GM19099 (cell line): Measurements from ENCODE around the gene SMYD1.

Source experiments
- POLR2A ChIP-seq: IDR thresholded peaks from 3 replicates; pipeline ENCODE4 v1.6.1; 2011; ENCODE audit warnings: low read depth; ENCODE audit not compliant: insufficient read length; ENCODE audit errors: extremely low read depth

The SMYD1 gene

DNA sequence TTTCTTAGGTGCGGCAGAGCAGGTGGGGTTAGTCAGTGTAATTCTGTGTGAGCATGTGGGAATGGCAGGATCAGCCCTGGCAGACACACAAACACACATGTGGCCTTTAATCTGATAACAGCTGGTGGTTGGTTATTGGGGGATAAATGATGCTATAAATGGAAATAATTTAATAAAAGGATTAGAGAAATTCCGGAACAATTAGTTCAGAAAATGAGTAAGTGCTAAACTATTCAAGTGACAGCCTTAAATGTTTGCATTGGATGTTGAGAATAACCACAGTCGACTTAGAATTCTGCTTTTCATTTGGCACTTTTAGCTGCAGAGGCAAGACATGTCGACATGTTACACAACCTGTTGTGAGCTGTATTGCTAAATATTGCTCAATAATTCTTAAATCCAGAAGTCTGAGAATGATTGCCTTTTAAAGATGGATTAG, 7.2 kb downstream of the SMYD1 start:
- TF ChIP-seq POLR2A = no peak

DNA sequence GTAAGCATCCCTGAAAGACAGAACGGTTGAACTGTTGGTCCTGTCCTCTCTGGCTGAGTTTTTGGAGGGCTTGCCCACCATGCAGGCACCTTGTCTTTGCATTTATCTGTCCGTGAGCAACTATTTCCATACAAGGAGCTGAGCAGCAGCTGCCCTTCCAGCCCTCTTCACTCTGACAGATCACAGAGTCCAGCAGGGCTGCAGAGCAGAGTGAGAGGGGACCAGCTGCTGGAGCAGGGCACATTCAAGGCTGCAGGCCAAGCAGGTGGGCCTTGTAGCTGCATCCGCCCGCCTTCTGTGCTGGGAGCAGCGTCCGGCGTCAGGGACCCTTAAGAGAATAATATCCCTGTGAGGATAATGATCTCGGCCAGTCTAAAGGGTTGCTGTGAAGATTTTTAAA, 9.5 kb downstream of the SMYD1 start:
- TF ChIP-seq POLR2A = no peak

DNA sequence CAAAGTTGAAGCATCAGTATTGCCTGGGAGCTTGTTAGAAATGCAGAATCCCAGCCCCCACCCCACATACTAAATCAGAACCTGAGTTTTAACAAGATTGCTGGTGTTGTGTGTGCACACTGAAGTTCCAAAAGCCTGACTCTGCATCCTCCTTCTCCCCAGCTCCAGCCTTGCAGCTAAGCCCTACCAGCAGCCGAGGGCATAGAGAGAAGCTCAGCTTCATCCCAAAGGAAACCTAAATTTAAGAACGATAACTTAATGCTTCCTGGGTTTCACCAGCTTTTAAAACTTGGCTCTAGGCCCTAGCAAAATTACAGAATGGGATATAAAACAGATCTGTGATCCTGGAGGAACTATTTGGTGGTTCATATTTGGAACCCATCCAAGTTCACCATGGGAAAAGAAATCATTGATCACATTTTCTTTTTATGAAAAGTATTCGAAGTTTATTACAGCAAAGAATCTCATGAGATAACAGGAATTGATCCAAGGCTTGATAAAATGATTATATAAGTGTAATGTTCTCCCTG, 11.1 kb downstream of the SMYD1 start:
- no peak for TF ChIP-seq POLR2A

DNA sequence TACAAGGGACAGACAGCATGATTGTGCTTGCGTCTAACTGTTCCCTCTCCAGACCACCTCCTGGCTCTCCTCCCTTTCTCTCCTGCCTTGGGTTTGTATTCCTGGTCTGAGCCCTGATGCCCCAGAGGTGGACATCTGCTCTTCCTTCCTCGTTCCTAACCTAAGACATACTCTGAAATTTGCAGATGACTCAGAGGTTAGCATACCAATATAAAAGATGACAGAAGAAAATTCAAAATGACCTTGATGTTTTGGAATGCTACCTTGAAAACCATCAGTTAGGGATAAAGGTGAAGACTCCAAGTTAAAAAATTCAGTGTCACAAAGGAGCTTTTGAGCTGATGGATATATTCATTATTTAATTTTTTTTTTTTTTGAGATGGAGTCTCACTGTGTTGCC, 12.9 kb downstream of the SMYD1 start:
- TF ChIP-seq POLR2A = no peak

DNA sequence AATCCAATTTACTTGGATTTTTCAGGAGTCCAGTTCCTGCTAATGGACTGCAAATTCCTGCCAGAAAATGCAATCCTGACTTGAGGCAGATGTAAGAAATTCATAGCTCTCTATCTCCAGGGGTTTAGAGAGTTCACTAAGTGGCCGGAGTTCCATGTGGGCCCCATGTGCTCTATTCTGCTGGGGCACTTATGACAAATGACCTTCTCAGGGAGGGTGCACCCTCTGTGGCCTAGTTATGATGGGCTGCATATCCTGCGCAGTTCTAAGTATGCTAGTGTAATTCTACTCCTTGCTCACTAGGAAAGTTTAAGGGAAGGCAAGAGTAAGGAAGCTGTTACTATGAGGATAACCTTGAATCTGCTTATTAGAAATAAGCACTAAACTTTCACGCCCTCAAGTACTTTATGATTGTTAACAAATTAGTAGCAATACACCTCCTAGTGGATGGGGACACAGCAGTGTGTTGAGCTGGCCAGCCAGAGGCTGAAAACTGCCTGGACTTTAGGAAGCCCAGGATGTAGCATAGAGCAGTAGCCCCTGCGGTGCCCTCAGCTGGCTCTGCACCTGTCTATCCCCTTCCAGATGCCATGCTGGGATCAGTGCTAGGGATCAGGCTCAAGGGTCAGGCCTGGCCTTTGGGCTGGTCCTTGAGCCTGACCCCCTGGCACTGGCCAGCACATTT, 14.4 kb downstream of the SMYD1 start:
- no peak for TF ChIP-seq POLR2A

DNA sequence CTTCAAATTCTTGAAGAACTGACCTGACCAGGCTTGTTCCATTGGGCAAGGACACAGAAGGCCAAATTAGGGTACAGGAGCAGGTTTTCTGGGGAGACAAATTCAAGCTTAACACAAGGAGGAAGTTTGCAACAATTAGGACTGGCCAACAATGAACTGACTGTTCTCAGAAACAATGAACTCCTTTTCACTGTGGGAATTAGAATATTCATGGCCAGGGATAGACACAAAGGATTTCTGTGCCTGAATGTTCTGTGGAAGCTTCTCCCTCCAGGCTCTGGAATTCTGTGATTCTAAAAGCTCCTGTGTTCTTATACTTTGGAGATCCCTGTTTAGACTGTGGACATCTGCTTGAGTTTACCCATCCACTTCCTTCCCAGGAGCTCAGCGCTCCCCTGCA, 15.2 kb downstream of the SMYD1 start:
- no peak for TF ChIP-seq POLR2A

DNA sequence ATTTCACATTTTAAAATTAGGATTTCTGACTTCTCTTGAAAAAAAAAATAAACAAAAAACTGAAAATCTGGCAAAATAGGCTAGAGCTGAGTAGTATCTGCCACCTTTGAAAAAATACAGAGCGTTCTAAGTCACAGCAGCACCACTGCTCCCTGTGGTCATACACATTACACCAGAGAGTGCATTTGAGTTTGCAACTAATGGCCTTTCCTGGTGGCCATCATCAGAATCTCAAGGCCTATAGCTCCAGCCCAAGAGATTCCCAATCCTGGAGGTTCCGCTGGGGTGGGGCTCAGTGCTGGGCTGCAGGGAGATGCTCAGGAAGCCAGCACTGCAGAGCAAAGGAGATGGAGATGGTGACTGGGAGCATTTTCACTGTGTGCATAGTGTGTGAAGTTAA, 17.5 kb downstream of the SMYD1 start:
- no peak for TF ChIP-seq POLR2A

DNA sequence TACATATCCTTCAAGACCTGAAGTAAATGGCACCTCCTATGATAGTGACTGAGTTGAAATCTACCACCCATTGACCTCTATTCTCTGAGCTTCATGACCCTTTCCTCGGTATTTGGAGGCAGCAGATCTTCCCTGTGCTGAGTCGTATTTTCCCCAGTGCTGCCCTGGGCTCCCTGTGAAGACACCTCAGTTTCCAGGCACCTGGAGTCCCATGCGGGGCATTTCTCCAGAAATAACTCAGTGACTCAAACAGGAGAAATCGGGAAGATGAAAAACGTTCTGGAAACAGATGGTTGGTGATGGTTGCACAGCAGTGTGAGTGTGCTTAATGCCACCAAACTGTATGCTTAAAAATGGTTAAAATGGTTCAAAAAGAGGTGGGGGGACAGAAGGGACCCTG, 18.0 kb downstream of the SMYD1 start:
- TF ChIP-seq POLR2A = no peak

DNA sequence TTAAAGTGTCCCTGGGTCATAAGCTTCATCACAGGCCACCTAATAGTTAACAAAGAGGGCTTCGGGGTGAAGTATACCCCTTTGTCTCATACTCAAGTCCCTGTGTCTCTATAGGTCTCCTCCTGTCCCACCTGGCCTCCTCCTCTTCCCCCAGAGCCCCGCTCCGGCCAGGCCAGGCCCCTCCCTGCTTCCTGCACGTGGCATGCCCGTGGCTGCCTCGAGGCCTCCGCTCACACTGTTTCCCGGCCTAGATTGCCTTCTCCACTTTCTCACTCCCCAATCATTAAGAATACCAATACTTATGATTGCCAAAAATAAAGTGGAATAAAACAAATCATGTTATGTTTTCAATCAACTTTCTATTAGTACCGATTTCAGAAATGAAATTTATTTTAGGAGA, 18.8 kb downstream of the SMYD1 start:
- no peak for TF ChIP-seq POLR2A

DNA sequence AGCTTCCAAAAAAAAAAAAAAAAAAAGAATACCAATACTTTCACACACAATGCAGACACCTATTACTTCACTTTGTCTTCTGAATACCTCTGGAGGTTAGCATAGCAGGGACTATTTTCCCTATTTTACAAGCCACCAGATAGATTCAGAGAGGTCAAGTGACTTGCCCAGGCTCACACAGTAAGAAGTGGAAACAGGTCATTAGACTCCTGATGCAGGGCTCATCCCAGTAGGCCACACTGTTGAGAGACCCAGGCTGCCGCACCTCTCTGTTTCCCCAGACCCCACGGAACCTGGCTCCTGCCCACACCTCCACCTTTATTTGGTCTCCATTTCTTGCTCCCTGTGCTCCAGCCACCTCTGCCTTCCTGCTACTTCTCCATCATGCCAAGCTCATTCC, 19.4 kb downstream of the SMYD1 start:
- no peak for TF ChIP-seq POLR2A

DNA sequence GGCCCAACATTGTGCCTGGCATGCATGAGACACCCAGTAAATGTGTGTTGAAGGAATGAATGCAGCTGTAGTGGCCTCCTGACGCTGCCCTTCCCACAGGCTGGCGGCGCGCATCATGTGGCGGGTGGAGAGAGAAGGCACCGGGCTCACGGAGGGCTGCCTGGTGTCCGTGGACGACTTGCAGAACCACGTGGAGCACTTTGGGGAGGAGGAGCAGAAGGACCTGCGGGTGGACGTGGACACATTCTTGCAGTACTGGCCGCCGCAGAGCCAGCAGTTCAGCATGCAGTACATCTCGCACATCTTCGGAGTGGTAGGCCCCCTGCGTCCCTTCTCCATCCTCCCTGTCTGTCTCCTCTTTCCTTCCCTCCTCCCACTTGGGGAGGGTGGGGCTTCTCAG, 20.1 kb downstream of the SMYD1 start:
- no peak for TF ChIP-seq POLR2A

DNA sequence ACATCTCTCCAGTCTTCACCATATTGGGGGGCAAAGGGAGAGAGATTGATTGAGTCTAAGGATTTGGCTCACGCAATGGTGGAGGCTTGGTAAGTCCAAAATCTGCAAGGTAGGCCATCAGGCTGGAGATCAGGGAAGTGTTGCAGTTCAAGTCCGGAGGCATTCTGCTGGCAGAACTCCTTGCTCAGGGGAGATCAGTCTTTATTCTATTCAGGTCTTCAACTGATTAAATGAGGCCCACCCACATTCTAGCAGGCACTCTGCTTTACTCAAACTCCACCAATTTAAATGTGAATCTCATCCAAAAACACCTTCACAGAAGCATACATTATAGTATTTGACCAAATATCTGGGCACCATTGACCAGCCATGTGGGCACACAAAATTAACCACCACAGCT, 21.4 kb downstream of the SMYD1 start:
- TF ChIP-seq POLR2A = no peak

DNA sequence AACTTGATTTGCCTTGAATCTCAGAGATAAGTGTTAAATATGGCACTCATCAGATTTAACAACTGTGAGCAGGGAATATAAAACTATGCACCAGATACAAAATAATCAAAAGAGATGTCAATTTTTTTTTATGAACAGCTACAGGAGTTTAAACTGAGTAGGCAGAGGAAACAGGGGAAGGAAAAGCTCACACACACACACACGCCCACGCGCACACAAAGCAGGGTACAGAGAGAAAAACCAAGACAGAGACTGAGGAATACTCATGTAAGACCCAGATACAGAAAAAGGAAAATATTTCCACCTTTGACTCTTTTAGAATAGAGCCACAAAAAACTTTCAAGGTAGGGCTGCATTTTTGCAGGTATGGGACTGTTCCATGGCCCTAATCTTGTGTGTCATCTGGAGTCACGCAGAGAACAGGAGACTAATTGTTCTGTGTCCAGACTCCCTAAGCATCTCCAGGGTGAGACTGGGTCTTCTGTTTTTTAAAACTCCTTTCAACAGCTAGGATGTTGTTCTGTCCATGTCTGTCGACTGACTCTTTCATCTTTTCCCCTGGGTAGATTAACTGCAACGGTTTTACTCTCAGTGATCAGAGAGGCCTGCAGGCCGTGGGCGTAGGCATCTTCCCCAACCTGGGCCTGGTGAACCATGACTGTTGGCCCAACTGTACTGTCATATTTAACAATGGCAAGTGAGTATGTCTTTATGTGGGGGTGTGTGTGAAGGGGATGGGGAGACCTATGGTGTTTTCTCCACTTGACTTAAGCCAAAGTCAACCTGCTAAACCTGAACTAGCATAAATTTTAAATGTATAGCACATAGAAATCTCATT, 23.0 kb downstream of the SMYD1 start:
- no peak for TF ChIP-seq POLR2A

DNA sequence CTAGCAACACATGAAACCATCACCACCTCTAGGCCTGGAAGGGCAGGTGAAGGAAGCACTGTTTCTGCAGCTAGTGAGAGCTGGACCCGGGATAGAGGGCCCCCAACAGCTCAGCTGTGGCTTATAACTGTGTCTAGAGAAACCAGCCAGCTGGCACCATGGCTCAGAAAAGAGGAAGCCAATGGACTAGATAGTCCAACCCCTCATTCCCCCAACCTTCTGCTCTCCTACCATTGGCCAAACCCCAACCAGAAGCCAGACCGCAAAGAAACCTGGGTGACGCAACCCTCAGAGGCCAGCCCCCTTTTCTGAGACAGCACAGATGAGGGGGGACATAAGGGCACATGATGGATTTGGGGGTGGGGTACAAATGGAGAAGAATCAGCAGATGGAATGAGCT, 24.3 kb downstream of the SMYD1 start:
- no peak for TF ChIP-seq POLR2A

DNA sequence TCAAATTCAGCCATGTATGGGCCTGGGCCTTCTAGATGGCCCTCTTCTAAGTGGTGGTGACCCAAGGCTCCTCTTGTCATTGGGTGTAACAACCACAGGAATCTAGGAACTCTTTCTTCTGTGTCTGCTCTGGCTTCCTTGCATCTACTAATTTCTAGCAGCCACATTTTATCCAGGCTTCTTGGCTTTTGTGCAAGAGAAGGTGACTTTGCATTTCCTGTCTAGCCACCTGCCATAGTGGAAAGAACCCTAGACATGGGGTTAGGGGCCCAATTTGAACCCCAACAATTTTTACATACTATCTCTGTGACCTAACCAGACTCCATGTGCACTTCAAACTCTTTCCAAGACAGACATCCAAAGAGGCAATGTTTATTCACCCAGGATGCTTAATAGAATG, 25.1 kb downstream of the SMYD1 start:
- no peak for TF ChIP-seq POLR2A

DNA sequence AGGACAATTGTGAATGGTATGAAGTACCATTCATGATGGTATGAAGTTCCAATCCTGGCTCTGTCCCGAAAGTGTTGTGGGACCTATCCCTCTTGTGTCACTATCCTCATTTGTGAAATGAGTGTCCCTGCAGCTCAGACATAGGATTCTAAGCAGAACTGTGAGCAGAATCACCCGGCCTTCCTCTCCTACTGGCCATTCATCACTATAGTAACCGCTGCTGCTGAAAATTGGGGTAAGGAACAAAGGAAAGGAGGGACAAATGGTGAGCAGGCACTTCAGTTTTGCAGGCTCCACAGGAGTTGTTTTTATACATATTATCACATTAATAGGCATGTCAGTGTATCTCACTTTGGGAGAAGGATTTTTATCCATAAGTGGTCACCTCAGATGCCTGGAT, 27.4 kb downstream of the SMYD1 start:
- TF ChIP-seq POLR2A = no peak
